ENCODE results near the gene SLC18A2.
"Not testable (repeated sequence)": the region's sequence is repeated elsewhere in the genome, so short reads cannot be mapped to it uniquely, and the experiment has no call there.

The SLC18A2 gene

DNA sequence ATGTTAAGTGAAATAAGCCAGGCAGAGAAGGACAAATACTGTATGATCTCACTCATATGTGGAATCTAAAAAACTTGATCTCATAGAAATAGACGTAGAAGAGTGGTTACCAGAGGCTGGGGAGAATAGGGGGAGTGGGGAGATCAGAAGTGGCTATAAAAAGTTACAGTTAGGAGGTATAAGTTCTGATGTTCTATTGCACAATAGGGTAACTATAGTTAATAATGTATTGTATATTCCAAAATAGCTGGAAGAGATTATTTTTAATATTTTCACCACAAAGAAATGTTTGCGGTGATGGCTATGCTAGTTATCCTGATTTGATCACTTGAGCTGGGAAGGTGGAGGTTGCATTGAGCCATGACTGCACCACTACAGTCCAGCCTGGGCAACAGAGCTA, 53.8 kb downstream of the SLC18A2 start:
- no peak overlapping the region for H3K27ac ChIP-seq
- no peak for TF ChIP-seq ZFX (IDR thresholded peaks at IDR 0.05; ENCODE audit: borderline replicate concordance)
- TF ChIP-seq, protein P1, sequence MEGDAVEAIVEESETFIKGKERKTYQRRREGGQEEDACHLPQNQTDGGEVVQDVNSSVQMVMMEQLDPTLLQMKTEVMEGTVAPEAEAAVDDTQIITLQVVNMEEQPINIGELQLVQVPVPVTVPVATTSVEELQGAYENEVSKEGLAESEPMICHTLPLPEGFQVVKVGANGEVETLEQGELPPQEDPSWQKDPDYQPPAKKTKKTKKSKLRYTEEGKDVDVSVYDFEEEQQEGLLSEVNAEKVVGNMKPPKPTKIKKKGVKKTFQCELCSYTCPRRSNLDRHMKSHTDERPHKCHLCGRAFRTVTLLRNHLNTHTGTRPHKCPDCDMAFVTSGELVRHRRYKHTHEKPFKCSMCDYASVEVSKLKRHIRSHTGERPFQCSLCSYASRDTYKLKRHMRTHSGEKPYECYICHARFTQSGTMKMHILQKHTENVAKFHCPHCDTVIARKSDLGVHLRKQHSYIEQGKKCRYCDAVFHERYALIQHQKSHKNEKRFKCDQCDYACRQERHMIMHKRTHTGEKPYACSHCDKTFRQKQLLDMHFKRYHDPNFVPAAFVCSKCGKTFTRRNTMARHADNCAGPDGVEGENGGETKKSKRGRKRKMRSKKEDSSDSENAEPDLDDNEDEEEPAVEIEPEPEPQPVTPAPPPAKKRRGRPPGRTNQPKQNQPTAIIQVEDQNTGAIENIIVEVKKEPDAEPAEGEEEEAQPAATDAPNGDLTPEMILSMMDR (IDR thresholded peaks at IDR 0.05): no peak

DNA sequence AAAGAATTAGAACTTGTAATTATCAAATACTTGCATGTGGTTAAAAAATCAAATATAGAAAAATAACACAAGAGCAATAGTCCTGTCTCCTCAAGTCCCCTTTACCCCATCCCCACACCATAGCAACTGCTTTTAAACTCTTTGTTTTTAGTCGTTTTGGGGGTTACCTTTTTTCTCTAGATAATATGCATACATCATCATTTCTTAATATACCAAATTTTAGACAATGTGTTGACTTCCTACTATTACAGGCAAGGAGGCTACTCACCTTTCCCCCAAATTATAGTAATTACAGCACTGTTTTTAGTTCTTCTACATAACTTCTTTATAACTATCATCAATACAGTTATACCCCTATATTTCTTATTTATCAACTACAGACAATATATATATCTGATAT, 57.3 kb downstream of the SLC18A2 start:
- no peak overlapping the region for H3K27ac ChIP-seq
- no peak for TF ChIP-seq ZFX (IDR thresholded peaks at IDR 0.05; ENCODE audit: borderline replicate concordance)
- TF ChIP-seq, protein P1 (IDR thresholded peaks at IDR 0.05): no peak

DNA sequence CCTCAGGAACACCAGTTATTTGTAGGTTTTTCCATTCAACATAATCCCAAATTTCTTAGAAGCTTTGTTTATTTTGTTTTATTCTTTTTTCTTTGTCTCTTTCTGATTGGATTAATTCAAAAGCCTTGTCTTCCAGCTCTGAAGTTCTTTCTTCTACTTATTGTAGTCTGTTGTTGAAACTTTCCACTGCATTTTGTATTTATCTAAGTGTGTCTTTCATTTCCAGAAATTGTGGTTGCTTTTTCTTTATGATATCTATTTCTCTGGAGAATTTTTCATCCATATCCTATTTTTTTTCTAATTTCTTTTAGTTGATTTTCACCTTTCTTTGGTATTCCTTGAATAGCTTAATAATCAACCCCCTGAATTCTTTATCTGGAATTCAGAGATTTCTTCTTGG, 58.5 kb downstream of the SLC18A2 start:
- no peak for TF ChIP-seq ZFX (IDR thresholded peaks at IDR 0.05; ENCODE audit: borderline replicate concordance)
- TF ChIP-seq, protein P1 (IDR thresholded peaks at IDR 0.05): no peak
- no peak overlapping the region for H3K27ac ChIP-seq

DNA sequence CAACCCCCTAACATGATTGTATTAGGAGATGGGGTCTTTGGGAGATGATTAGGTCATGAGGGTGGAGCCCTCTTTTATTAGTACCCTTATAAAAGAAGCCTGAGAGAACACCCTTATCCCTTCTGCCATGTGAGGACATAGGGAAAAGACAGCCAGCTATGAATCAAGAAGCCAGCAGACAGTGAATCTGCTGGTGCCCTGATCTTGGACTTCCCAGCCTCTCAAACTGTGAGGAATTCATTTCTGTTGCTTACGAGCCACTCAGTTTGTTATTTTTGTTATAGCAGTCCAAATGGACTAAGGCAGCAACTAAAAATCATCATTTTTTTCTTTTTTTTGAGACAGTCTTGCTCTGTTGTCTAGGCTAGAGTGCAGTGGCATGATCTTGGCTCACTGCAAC, 59.8 kb downstream of the SLC18A2 start:
- H3K27ac ChIP-seq: no peak overlapping the region
- TF ChIP-seq, protein P1 (IDR thresholded peaks at IDR 0.05): no peak
- no peak for TF ChIP-seq ZFX (IDR thresholded peaks at IDR 0.05; ENCODE audit: borderline replicate concordance)

DNA sequence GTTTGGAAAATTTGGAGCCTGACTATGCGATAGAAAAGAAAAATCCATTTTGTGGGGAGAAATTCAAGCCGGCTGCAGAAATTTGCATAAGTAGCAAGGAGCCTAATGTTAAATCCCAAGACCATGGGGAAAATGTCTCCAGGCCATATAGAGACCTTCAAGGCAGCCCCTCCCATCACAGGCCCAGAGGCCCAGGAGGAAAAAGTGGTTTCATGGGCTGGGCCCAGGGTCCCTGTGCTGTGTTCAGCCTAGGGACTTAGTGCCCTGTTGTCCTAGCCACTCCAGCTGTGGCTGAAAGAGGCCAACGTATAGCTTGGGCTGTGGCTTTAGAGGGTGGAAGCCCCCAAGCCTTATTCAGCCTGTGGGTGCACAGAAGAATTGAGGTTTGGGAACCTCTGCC, 62.5 kb downstream of the SLC18A2 start:
- not testable (repeated sequence) for H3K27ac ChIP-seq

DNA sequence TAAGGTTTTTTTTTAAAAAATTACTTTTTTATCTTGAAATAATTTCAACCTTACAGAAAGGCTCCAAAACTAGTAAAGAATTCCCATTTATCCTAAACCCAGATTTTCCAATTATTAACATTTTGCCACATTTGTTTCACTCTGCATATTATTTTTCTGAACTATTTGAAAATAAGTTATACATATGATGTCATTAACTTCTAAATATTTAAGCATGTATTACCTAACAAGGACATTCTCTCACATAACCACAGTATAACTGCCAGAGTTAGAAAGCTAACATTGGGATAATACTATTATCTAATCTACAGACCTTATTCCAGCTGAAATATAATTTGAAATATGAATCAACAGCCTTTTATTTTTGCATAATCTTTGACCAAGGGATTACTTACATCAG, 65.8 kb downstream of the SLC18A2 start:
- no peak for TF ChIP-seq ZFX (IDR thresholded peaks at IDR 0.05; ENCODE audit: borderline replicate concordance)
- TF ChIP-seq, protein P1 (IDR thresholded peaks at IDR 0.05): no peak
- no peak overlapping the region for H3K27ac ChIP-seq

DNA sequence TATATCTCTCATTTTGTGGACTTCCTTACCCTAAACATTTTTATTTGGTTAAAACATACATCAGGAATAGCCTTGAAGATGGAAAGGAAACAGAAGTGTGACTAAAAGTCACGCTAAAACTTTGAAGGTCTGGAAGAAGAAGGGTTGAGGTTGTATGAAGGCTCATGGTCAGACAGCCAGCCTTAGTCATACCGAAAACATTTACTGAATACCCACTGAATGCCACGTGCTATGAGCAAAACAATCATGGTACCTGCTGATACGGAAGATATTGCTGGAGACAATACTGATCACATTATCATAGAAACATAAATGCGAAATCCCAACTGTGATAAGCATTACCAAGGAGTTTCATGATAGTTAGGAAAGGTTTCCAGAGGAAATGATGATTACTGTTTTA, 70.3 kb downstream of the SLC18A2 start:
- H3K27ac ChIP-seq: no peak overlapping the region
- TF ChIP-seq, protein P1 (IDR thresholded peaks at IDR 0.05): no peak
- no peak for TF ChIP-seq ZFX (IDR thresholded peaks at IDR 0.05; ENCODE audit: borderline replicate concordance)

DNA sequence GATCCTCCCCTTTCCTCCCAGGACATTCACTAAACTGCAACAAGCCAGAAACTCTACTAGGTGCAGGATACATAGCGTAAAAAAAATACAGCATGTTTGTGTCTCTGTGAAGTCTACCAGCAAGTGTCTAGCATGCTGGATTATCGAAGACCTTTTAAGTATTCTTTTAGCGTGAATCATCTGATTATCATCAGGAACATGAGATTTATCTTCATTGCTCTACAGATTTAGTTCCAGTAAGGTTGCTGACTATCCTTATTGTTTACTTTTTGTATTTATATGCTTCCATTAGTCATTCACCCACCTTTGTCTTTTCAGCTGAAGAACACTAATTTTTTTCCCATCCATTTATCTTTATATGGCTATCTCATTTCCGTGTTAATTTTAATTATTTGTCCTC, 71.5 kb downstream of the SLC18A2 start:
- H3K27ac ChIP-seq: no peak overlapping the region
- TF ChIP-seq, protein P1 (IDR thresholded peaks at IDR 0.05): no peak
- no peak for TF ChIP-seq ZFX (IDR thresholded peaks at IDR 0.05; ENCODE audit: borderline replicate concordance)

All from 22Rv1 (cell line).